ENCODE data around the gene FRRS1. TPM values are rescaled to one million over a fixed set of nuclear protein-coding genes. Genes with fewer than 3 reads are reported as not detected.
A peak's percentile ranks its signal among the peaks of the same experiment; 100 is the strongest.

The FRRS1 gene
- total RNA-seq, 1 donor from 2014 or later: 4.3 TPM

DNA sequence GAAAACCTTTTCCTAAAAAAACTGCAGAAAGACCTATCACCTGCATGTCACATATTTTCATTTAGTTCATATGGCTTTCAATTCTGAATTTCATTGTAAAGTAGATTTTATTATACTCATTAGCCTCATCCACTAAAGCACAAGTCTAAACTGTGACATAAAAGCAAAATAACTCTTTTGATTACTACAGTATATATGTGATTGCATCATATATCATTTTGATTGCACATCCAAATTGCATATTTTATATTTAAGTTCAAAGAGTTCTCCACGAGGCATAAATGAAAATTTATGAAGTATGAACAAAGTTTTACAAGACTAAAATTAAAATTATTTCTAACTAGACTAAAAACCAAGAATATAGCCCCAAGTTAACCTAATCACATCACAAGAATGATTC is 101.2 kb downstream of the FRRS1 start:
- H3K4me3 Mint-ChIP-seq (ENCODE audit: unreplicated experiment): no peak overlapping the region
- no peaks in the 10 kb centered on the region for H3K9me3 Mint-ChIP-seq (ENCODE audit: unreplicated experiment)
- H3K36me3 Mint-ChIP-seq (ENCODE audit: unreplicated experiment): no peaks in the 10 kb centered on the region
- TF ChIP-seq, protein P1, sequence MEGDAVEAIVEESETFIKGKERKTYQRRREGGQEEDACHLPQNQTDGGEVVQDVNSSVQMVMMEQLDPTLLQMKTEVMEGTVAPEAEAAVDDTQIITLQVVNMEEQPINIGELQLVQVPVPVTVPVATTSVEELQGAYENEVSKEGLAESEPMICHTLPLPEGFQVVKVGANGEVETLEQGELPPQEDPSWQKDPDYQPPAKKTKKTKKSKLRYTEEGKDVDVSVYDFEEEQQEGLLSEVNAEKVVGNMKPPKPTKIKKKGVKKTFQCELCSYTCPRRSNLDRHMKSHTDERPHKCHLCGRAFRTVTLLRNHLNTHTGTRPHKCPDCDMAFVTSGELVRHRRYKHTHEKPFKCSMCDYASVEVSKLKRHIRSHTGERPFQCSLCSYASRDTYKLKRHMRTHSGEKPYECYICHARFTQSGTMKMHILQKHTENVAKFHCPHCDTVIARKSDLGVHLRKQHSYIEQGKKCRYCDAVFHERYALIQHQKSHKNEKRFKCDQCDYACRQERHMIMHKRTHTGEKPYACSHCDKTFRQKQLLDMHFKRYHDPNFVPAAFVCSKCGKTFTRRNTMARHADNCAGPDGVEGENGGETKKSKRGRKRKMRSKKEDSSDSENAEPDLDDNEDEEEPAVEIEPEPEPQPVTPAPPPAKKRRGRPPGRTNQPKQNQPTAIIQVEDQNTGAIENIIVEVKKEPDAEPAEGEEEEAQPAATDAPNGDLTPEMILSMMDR (IDR thresholded peaks at IDR 0.05): no peak
- H3K4me1 Mint-ChIP-seq (ENCODE audit: unreplicated experiment): peaks cover 19% of the 10 kb centered on the region
- no peak overlapping the region for H3K27ac Mint-ChIP-seq (ENCODE audit: unreplicated experiment)
- DNase-seq (ENCODE audit: extremely low spot score, unreplicated experiment): no peak
- H3K27me3 Mint-ChIP-seq (ENCODE audit: unreplicated experiment): no peaks in the 10 kb centered on the region

DNA sequence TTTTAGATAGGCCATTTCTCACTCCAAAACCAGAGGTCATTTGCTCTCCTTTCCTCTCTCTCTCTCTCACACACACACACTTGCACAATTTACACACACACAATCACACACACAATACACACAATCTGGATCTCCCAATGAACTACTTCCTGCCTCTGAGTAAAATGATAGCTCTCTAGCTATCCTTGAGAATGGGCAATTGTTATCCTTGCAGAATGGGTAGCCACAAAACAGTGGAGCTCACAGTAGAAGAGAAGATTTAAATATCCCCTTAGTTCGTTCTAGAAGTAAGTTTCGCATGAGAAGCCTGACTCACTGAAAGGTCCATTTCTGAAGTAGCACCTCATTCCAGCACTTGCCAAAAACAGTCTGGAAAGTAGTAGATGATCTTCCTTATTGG is 102.9 kb downstream of the FRRS1 start:
- H3K9me3 Mint-ChIP-seq (ENCODE audit: unreplicated experiment): no peaks in the 10 kb centered on the region
- peak overlapping the region; percentile 0 for H3K27ac Mint-ChIP-seq (ENCODE audit: unreplicated experiment)
- no peak for DNase-seq (ENCODE audit: extremely low spot score, unreplicated experiment)
- no peaks in the 10 kb centered on the region for H3K27me3 Mint-ChIP-seq (ENCODE audit: unreplicated experiment)
- TF ChIP-seq, protein P1 (IDR thresholded peaks at IDR 0.05): no peak
- H3K36me3 Mint-ChIP-seq (ENCODE audit: unreplicated experiment): no peaks in the 10 kb centered on the region
- peaks cover 24% of the 10 kb centered on the region for H3K4me1 Mint-ChIP-seq (ENCODE audit: unreplicated experiment)
- no peak overlapping the region for H3K4me3 Mint-ChIP-seq (ENCODE audit: unreplicated experiment)

DNA sequence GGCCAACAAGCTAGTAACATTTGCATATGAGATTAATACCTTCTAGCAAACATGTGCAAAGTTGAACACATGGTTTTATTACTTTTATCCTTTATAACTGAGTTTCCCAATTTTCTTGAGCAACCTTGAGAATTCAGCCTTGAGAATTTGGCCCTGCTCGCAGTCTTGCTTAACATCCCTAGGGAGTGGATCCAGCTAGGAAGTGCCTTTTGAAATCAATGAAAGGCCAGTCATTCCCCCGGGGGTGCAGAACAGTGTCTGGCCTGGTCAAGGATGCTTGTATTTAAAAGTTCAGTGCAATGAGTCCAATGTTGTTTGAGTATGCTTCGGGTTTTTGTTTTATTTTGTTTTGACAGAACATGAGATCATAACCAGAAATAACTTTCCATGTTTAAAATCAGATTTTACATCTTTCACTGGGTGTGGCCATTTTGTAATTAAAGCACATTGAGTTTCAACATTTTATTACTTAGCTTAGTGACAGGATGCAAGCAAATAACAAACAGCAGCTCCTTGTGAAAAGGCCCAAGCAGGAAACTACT is 103.8 kb downstream of the FRRS1 start:
- Mint-ChIP-seq H3K27ac (ENCODE audit: unreplicated experiment) (peak overlapping the region; percentile 36), H3K36me3 (ENCODE audit: unreplicated experiment) (no peaks in the 10 kb centered on the region), H3K4me1 (ENCODE audit: unreplicated experiment) (peaks cover 24% of the 10 kb centered on the region), H3K4me3 (ENCODE audit: unreplicated experiment) (no peak overlapping the region), H3K27me3 (ENCODE audit: unreplicated experiment) (no peaks in the 10 kb centered on the region), H3K9me3 (ENCODE audit: unreplicated experiment) (no peaks in the 10 kb centered on the region)
- no peak for DNase-seq (ENCODE audit: extremely low spot score, unreplicated experiment)
- TF ChIP-seq, protein P1 (IDR thresholded peaks at IDR 0.05): no peak

DNA sequence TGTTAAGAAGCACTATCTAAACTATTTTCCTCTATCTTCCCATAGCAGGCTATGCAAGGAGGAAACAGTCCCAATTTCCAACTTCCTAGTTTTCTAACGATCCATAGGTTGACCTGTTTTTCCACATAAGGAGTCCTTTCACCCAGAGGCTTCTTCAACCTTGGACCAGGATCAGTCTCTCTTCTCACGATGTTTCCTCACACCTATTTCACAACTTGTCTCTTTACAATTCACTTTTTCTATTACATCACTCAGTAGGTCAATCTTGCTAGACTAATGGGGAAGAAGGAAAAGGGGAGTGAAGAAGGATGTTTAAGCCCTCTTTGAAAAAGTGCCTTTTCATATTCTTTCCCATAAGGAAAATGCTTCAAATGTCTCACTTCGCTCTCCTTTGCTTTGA is 104.7 kb downstream of the FRRS1 start:
- H3K4me1 Mint-ChIP-seq (ENCODE audit: unreplicated experiment): peaks cover 24% of the 10 kb centered on the region
- H3K9me3 Mint-ChIP-seq (ENCODE audit: unreplicated experiment): no peaks in the 10 kb centered on the region
- TF ChIP-seq, protein P1 (IDR thresholded peaks at IDR 0.05): no peak
- DNase-seq (ENCODE audit: extremely low spot score, unreplicated experiment): no peak
- H3K36me3 Mint-ChIP-seq (ENCODE audit: unreplicated experiment): no peaks in the 10 kb centered on the region
- H3K27me3 Mint-ChIP-seq (ENCODE audit: unreplicated experiment): no peaks in the 10 kb centered on the region
- no peak overlapping the region for H3K27ac Mint-ChIP-seq (ENCODE audit: unreplicated experiment)
- H3K4me3 Mint-ChIP-seq (ENCODE audit: unreplicated experiment): no peak overlapping the region

DNA sequence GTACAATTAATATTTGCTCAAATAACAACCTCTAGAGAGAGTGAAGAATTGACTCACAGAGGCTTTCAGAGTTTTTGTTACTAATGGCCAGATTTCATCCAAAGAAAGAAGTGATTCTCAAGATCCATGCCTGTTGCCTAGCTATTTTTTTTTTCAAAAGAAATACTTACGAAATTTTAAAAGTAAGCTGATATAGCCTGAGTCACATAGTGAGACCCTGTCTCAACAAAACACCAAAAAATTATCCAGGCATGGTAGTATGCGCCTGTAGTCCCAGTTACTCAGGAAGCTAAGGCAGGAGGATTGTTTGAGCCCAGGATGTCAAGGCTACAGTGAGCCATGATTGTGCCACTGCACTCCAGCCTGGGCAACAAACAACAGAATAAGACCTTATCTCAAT is 105.9 kb downstream of the FRRS1 start:
- peaks cover 24% of the 10 kb centered on the region for H3K4me1 Mint-ChIP-seq (ENCODE audit: unreplicated experiment)
- H3K9me3 Mint-ChIP-seq (ENCODE audit: unreplicated experiment): no peaks in the 10 kb centered on the region
- no peaks in the 10 kb centered on the region for H3K27me3 Mint-ChIP-seq (ENCODE audit: unreplicated experiment)
- H3K36me3 Mint-ChIP-seq (ENCODE audit: unreplicated experiment): no peaks in the 10 kb centered on the region
- H3K27ac Mint-ChIP-seq (ENCODE audit: unreplicated experiment): no peak overlapping the region
- no peak overlapping the region for H3K4me3 Mint-ChIP-seq (ENCODE audit: unreplicated experiment)
- no peak for DNase-seq (ENCODE audit: extremely low spot score, unreplicated experiment)
- TF ChIP-seq, protein P1 (IDR thresholded peaks at IDR 0.05): no peak
